Measurements from ENCODE around the gene KY. TPM values are rescaled to one million over a fixed set of nuclear protein-coding genes. Genes with fewer than 3 reads are reported as not detected.

The KY gene
- polyA plus RNA-seq, 1 donor from 2014 or later, result 1.7 TPM

DNA sequence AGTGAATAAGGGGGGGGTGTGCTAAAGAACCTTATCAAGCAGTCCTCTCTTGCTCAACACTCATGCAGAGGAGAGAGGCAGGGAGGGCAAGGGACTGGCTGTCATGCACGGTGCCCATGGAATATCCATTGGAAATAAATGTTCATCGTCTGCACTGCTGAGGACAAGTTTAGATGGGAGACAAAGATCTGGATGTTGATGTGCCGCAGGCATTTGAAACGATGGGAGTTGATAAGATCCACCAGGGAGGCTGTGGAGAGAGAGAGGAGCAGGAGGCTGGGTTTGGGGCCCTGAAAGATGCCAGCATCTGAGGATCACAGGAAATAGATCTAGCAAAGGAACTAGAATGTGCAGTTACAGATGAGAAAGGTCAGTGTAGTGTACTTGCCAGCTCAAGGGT, 88.8 kb downstream of the KY start:
- no peaks in the 10 kb centered on the region for H4K20me1 ChIP-seq (ENCODE audit: insufficient read depth)
- no peak overlapping the region for H2AFZ ChIP-seq (ENCODE audit: low read depth, low read length)
- H3K36me3 ChIP-seq (ENCODE audit: insufficient read depth, low read length), result peaks cover 5% of the 10 kb centered on the region
- H3K9me2 ChIP-seq (ENCODE audit: insufficient read depth, low read length), result no peaks in the 10 kb centered on the region
- H3K79me2 ChIP-seq (replicated peaks; ENCODE audit: insufficient read depth, low read length), result no peaks in the 10 kb centered on the region
- no peak overlapping the region for H3K4me3 ChIP-seq (ENCODE audit: low read length)
- H3F3A ChIP-seq (ENCODE audit: insufficient read depth, low read length, poor library complexity, severe bottlenecking), result no peaks in the 10 kb centered on the region
- H3K9ac ChIP-seq (ENCODE audit: low read length), result no peak overlapping the region
- no peak overlapping the region for H3K4me2 ChIP-seq (ENCODE audit: low read length)
- TF ChIP-seq, protein P1, sequence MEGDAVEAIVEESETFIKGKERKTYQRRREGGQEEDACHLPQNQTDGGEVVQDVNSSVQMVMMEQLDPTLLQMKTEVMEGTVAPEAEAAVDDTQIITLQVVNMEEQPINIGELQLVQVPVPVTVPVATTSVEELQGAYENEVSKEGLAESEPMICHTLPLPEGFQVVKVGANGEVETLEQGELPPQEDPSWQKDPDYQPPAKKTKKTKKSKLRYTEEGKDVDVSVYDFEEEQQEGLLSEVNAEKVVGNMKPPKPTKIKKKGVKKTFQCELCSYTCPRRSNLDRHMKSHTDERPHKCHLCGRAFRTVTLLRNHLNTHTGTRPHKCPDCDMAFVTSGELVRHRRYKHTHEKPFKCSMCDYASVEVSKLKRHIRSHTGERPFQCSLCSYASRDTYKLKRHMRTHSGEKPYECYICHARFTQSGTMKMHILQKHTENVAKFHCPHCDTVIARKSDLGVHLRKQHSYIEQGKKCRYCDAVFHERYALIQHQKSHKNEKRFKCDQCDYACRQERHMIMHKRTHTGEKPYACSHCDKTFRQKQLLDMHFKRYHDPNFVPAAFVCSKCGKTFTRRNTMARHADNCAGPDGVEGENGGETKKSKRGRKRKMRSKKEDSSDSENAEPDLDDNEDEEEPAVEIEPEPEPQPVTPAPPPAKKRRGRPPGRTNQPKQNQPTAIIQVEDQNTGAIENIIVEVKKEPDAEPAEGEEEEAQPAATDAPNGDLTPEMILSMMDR (IDR thresholded peaks at IDR 0.05; ENCODE audit: poor library complexity, severe bottlenecking), result no peak
- TF ChIP-seq TAF1 (IDR thresholded peaks at IDR 0.05; ENCODE audit: low read depth), result no peak
- no peak for TF ChIP-seq EZH2 (IDR thresholded peaks at IDR 0.05; ENCODE audit: borderline replicate concordance, insufficient read depth, low read length, poor library complexity, severe bottlenecking)
- TF ChIP-seq POLR2AphosphoS5 (IDR thresholded peaks at IDR 0.05), result no peak
- TF ChIP-seq EP300 (conservative IDR thresholded peaks at IDR 0.05; ENCODE audit: poor library complexity, severe bottlenecking), result no peak
- no peak for TF ChIP-seq SMC3 (conservative IDR thresholded peaks at IDR 0.05; ENCODE audit: poor library complexity)
- no peak for TF ChIP-seq MXI1 (conservative IDR thresholded peaks at IDR 0.05; ENCODE audit: poor library complexity, severe bottlenecking)
- TF ChIP-seq, protein P2, sequence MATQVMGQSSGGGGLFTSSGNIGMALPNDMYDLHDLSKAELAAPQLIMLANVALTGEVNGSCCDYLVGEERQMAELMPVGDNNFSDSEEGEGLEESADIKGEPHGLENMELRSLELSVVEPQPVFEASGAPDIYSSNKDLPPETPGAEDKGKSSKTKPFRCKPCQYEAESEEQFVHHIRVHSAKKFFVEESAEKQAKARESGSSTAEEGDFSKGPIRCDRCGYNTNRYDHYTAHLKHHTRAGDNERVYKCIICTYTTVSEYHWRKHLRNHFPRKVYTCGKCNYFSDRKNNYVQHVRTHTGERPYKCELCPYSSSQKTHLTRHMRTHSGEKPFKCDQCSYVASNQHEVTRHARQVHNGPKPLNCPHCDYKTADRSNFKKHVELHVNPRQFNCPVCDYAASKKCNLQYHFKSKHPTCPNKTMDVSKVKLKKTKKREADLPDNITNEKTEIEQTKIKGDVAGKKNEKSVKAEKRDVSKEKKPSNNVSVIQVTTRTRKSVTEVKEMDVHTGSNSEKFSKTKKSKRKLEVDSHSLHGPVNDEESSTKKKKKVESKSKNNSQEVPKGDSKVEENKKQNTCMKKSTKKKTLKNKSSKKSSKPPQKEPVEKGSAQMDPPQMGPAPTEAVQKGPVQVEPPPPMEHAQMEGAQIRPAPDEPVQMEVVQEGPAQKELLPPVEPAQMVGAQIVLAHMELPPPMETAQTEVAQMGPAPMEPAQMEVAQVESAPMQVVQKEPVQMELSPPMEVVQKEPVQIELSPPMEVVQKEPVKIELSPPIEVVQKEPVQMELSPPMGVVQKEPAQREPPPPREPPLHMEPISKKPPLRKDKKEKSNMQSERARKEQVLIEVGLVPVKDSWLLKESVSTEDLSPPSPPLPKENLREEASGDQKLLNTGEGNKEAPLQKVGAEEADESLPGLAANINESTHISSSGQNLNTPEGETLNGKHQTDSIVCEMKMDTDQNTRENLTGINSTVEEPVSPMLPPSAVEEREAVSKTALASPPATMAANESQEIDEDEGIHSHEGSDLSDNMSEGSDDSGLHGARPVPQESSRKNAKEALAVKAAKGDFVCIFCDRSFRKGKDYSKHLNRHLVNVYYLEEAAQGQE (IDR thresholded peaks at IDR 0.05; ENCODE audit: borderline replicate concordance), result no peak
- TF ChIP-seq RAD21 (conservative IDR thresholded peaks at IDR 0.05), result no peak
- H3K27me3 ChIP-seq (ENCODE audit: insufficient read depth, low read depth, low read length), result no peaks in the 10 kb centered on the region
- no peak overlapping the region for H3K27ac ChIP-seq (ENCODE audit: low read length)
- H3K9me3 ChIP-seq (ENCODE audit: low read length), result no peaks in the 10 kb centered on the region

DNA sequence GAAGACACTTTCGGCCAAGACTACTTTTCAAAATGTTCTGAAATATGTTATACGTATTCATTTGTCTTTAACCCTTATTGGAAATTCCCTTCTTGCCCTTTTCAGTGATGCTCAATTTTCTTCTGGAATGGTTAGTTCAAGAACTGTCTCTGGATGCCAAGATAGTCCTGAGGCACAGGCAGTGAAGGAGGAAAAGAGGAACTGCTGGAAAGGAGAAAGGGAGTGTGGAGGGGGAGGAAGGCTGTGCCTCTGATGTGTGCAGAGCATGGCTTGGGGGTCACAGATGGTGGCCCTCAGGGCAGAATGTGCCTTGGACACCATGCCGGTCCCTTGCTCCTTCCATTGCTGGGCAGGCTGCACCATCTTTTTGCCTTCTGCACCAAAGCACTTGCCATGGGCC, 91.2 kb downstream of the KY start:
- Histone ChIP-seq H3K36me3 (ENCODE audit: insufficient read depth, low read length) (peaks cover 5% of the 10 kb centered on the region), H3K9ac (ENCODE audit: low read length) (no peak overlapping the region), H3F3A (ENCODE audit: insufficient read depth, low read length, poor library complexity, severe bottlenecking) (no peaks in the 10 kb centered on the region), H3K9me2 (ENCODE audit: insufficient read depth, low read length) (no peaks in the 10 kb centered on the region), H3K4me2 (ENCODE audit: low read length) (no peak overlapping the region), H3K27me3 (ENCODE audit: insufficient read depth, low read depth, low read length) (no peaks in the 10 kb centered on the region), H3K27ac (ENCODE audit: low read length) (no peak overlapping the region), H3K9me3 (ENCODE audit: low read length) (no peaks in the 10 kb centered on the region), H3K79me2 (replicated peaks; ENCODE audit: insufficient read depth, low read length) (no peaks in the 10 kb centered on the region), H4K20me1 (ENCODE audit: insufficient read depth) (no peaks in the 10 kb centered on the region), H2AFZ (ENCODE audit: low read depth, low read length) (no peak overlapping the region), H3K4me3 (ENCODE audit: low read length) (no peak overlapping the region)
- TF ChIP-seq EZH2 (IDR thresholded peaks at IDR 0.05; ENCODE audit: borderline replicate concordance, insufficient read depth, low read length, poor library complexity, severe bottlenecking), result no peak
- no peak for TF ChIP-seq EP300 (conservative IDR thresholded peaks at IDR 0.05; ENCODE audit: poor library complexity, severe bottlenecking)
- no peak for TF ChIP-seq RAD21 (conservative IDR thresholded peaks at IDR 0.05)
- TF ChIP-seq, protein P1 (IDR thresholded peaks at IDR 0.05; ENCODE audit: poor library complexity, severe bottlenecking), result no peak
- TF ChIP-seq MXI1 (conservative IDR thresholded peaks at IDR 0.05; ENCODE audit: poor library complexity, severe bottlenecking), result no peak
- TF ChIP-seq, protein P2 (IDR thresholded peaks at IDR 0.05; ENCODE audit: borderline replicate concordance), result no peak
- no peak for TF ChIP-seq SMC3 (conservative IDR thresholded peaks at IDR 0.05; ENCODE audit: poor library complexity)
- TF ChIP-seq POLR2AphosphoS5 (IDR thresholded peaks at IDR 0.05), result no peak
- TF ChIP-seq TAF1 (IDR thresholded peaks at IDR 0.05; ENCODE audit: low read depth), result no peak
